Trophoblast cell (in vitro differentiated cells and primary cell): Measurements from ENCODE around the gene STAC3.

Experiments
- DNase-seq, 2 donors: peaks; one replicate each; pipeline ENCODE4 v3.0.0-alpha.2; 2016
- H2AFZ ChIP-seq: 2 replicates; pipeline ENCODE4 v1.6.1; 2013; ENCODE audit warnings: low read length, moderate library complexity, mild to moderate bottlenecking; ENCODE audit not compliant: insufficient read depth, poor library complexity
- H2AK5ac ChIP-seq: 2 replicates; pipeline ENCODE4 v1.6.1; 2013; ENCODE audit warnings: mild to moderate bottlenecking, low read length
- H2BK120ac ChIP-seq: 2 replicates; pipeline ENCODE4 v1.6.1; 2013; ENCODE audit warnings: low read length, mild to moderate bottlenecking, moderate library complexity; ENCODE audit not compliant: insufficient read depth, poor library complexity
- H2BK12ac ChIP-seq: 2 replicates; pipeline ENCODE4 v1.6.1; 2013; ENCODE audit warnings: mild to moderate bottlenecking, low read length, moderate library complexity
- H2BK5ac ChIP-seq: 2 replicates; pipeline ENCODE4 v1.6.1; 2013; ENCODE audit warnings: low read length, low read depth, moderate library complexity, mild to moderate bottlenecking; ENCODE audit not compliant: poor library complexity
- H3K14ac ChIP-seq: 2 replicates; pipeline ENCODE4 v1.6.1; 2013; ENCODE audit warnings: mild to moderate bottlenecking, low read length
- H3K18ac ChIP-seq: 2 replicates; pipeline ENCODE4 v1.6.1; 2013; ENCODE audit warnings: mild to moderate bottlenecking, low read length
- H3K23ac ChIP-seq: 2 replicates; pipeline ENCODE4 v1.6.1; 2013; ENCODE audit warnings: low read length
- H3K27ac ChIP-seq: 2 replicates; pipeline ENCODE4 v1.5.1; 2013; ENCODE audit warnings: low read depth, mild to moderate bottlenecking, inconsistent platforms, low read length, moderate library complexity
- H3K27me3 ChIP-seq: 2 replicates; pipeline ENCODE4 v1.6.1; 2013; ENCODE audit warnings: inconsistent platforms, mild to moderate bottlenecking, low read length, moderate library complexity; ENCODE audit not compliant: insufficient read depth
- H3K36me3 ChIP-seq, 2 experiments: 1 replicate in 1 of 2; 2 replicates in 1 of 2; pipeline ENCODE4 v1.6.1; 2013; ENCODE audit warnings: low read length in 2 of 2, mild to moderate bottlenecking in 2 of 2, moderate library complexity in 1 of 2; ENCODE audit not compliant: insufficient read depth in 2 of 2, control insufficient read depth in 1 of 2
- H3K4ac ChIP-seq: 2 replicates; pipeline ENCODE4 v1.6.1; 2013; ENCODE audit warnings: low read depth, mild to moderate bottlenecking, low read length, moderate library complexity
- H3K4me1 ChIP-seq, 2 experiments: 1 replicate in 1 of 2; 2 replicates in 1 of 2; pipeline ENCODE4 v1.6.1; 2013; ENCODE audit warnings: low read length in 2 of 2, mild to moderate bottlenecking in 2 of 2, moderate library complexity in 1 of 2; ENCODE audit not compliant: insufficient read depth in 2 of 2, control insufficient read depth in 1 of 2
- H3K4me2 ChIP-seq: 2 replicates; pipeline ENCODE4 v1.6.1; 2013; ENCODE audit warnings: inconsistent platforms, mild to moderate bottlenecking, low read length, moderate library complexity
- H3K4me3 ChIP-seq: 2 replicates; pipeline ENCODE4 v1.5.1; 2013; ENCODE audit warnings: mild to moderate bottlenecking, low read depth, low read length, inconsistent platforms
- H3K79me1 ChIP-seq: one replicate; pipeline ENCODE4 v1.6.1; 2013; ENCODE audit warnings: low read length
- H3K79me2 ChIP-seq: 2 replicates; pipeline ENCODE4 v1.6.1; 2013; ENCODE audit warnings: low read length, mild to moderate bottlenecking; ENCODE audit not compliant: control insufficient read depth, insufficient read depth, poor library complexity
- H3K9ac ChIP-seq: 2 replicates; pipeline ENCODE4 v1.6.1; 2013; ENCODE audit warnings: mild to moderate bottlenecking, low read length
- H3K9me3 ChIP-seq: 2 replicates; pipeline ENCODE4 v1.6.1; 2013; ENCODE audit warnings: low read depth, mild to moderate bottlenecking, control low read depth, inconsistent platforms, low read length; ENCODE audit not compliant: insufficient read depth
- H4K12ac ChIP-seq: 2 replicates; pipeline ENCODE4 v1.6.1; 2013; ENCODE audit warnings: low read depth, mild to moderate bottlenecking, low read length, moderate library complexity
- H4K8ac ChIP-seq: 2 replicates; pipeline ENCODE4 v1.6.1; 2013; ENCODE audit warnings: low read depth, mild to moderate bottlenecking, low read length, moderate library complexity
- H4K91ac ChIP-seq: one replicate; pipeline ENCODE4 v1.6.1; 2013; ENCODE audit warnings: low read depth, mild to moderate bottlenecking, low read length, moderate library complexity
- WGBS: extraction: QIAGEN DNeasy Blood & Tissue Kit; methylation state at CpG from one replicate; pipeline ENCODE4 v1.1.7; 2013; ENCODE audit warnings: missing lambda C conversion rate; ENCODE audit not compliant: insufficient read length, insufficient coverage; ENCODE audit errors: extremely low coverage; 5-methylcytosine and 5-hydroxymethylcytosine counted together

The STAC3 gene

GRCh38 chr12:57266681-57267080 lies 15.7 kb upstream of the STAC3 start:
- no peak overlapping the region for H2BK5ac ChIP-seq
- no peak overlapping the region for H2BK120ac ChIP-seq
- H3K23ac ChIP-seq = no peak overlapping the region
- H3K4me3 ChIP-seq = no peak overlapping the region
- H3K36me3 ChIP-seq = peaks cover 16 to 20% of the 10 kb centered on the region in 2 experiments
- H3K18ac ChIP-seq = no peak overlapping the region
- no peak overlapping the region for H3K14ac ChIP-seq
- H4K12ac ChIP-seq = no peak overlapping the region
- no peaks in the 10 kb centered on the region for H3K79me1 ChIP-seq
- H2AK5ac ChIP-seq = no peak overlapping the region
- DNase-seq = no peak
- no peak overlapping the region for H4K8ac ChIP-seq
- no peak overlapping the region for H3K4me2 ChIP-seq
- no peaks in the 10 kb centered on the region for H3K27me3 ChIP-seq
- H4K91ac ChIP-seq = no peak overlapping the region
- H3K27ac ChIP-seq = no peak overlapping the region
- no peaks in the 10 kb centered on the region for H3K9me3 ChIP-seq
- no peaks in the 10 kb centered on the region for H3K4me1 ChIP-seq
- no peak overlapping the region for H2AFZ ChIP-seq
- H3K9ac ChIP-seq = no peak overlapping the region
- H3K79me2 ChIP-seq = no peaks in the 10 kb centered on the region
- no peak overlapping the region for H3K4ac ChIP-seq
- no peak overlapping the region for H2BK12ac ChIP-seq

- Histone ChIP-seq H2BK5ac (no peak overlapping the region), H3K4me3 (no peak overlapping the region), H3K14ac (no peak overlapping the region), H3K27ac (no peak overlapping the region), H3K4me2 (no peak overlapping the region), H3K18ac (no peak overlapping the region), H3K23ac (no peak overlapping the region), H3K79me2 (no peaks in the 10 kb centered on the region), H3K4ac (no peak overlapping the region), H2AFZ (no peak overlapping the region), H3K9me3 (no peaks in the 10 kb centered on the region), H3K4me1 (no peaks in the 10 kb centered on the region), H4K8ac (no peak overlapping the region), H4K12ac (no peak overlapping the region), H3K27me3 (no peaks in the 10 kb centered on the region), H3K9ac (no peak overlapping the region), H2BK12ac (no peak overlapping the region), H2AK5ac (no peak overlapping the region), H2BK120ac (no peak overlapping the region), H3K79me1 (no peaks in the 10 kb centered on the region), H4K91ac (no peak overlapping the region), H3K36me3 (peaks cover 12 to 21% of the 10 kb centered on the region in 2 experiments)
- no CpG with 5 or more reads among the region's 2 CpGs for WGBS
- no peak for DNase-seq
Measured at GRCh38 chr12:57263096-57263495, 12.1 kb upstream of the STAC3 start.

- Histone ChIP-seq H3K27ac (no peak overlapping the region), H4K8ac (no peak overlapping the region), H3K18ac (no peak overlapping the region), H2BK5ac (no peak overlapping the region), H3K36me3 (peaks cover 14 to 23% of the 10 kb centered on the region in 2 experiments), H3K27me3 (no peaks in the 10 kb centered on the region), H3K79me1 (no peaks in the 10 kb centered on the region), H3K23ac (no peak overlapping the region), H3K4me3 (no peak overlapping the region), H2AFZ (no peak overlapping the region), H2AK5ac (no peak overlapping the region), H3K4me2 (no peak overlapping the region), H3K9ac (no peak overlapping the region), H3K9me3 (no peaks in the 10 kb centered on the region), H4K91ac (no peak overlapping the region), H3K79me2 (no peaks in the 10 kb centered on the region), H3K4me1 (no peaks in the 10 kb centered on the region), H3K14ac (no peak overlapping the region), H4K12ac (no peak overlapping the region), H2BK120ac (no peak overlapping the region), H2BK12ac (no peak overlapping the region), H3K4ac (no peak overlapping the region)
- no CpG with 5 or more reads among the region's 3 CpGs for WGBS
- DNase-seq = no peak
Measured at GRCh38 chr12:57262126-57262822, 11.3 kb upstream of the STAC3 start.

GRCh38 chr12:57261428-57261865 lies 10.5 kb upstream of the STAC3 start:
- no peak overlapping the region for H3K14ac ChIP-seq

More at GRCh38 chr12:57261428-57261865, 10.5 kb upstream of the STAC3 start:
- H2AFZ ChIP-seq = no peak overlapping the region
- H3K79me2 ChIP-seq = no peaks in the 10 kb centered on the region
- DNase-seq = no peak
- H3K27ac ChIP-seq = no peak overlapping the region
- no CpG with 5 or more reads among the region's 2 CpGs for WGBS
- H3K79me1 ChIP-seq = no peaks in the 10 kb centered on the region
- H3K4me2 ChIP-seq = no peak overlapping the region
- H3K9ac ChIP-seq = no peak overlapping the region
- H2AK5ac ChIP-seq = no peak overlapping the region
- H2BK12ac ChIP-seq = no peak overlapping the region
- no peaks in the 10 kb centered on the region for H3K9me3 ChIP-seq
- no peak overlapping the region for H3K4me3 ChIP-seq
- H3K18ac ChIP-seq = no peak overlapping the region
- H4K12ac ChIP-seq = no peak overlapping the region
- H4K91ac ChIP-seq = no peak overlapping the region
- H4K8ac ChIP-seq = no peak overlapping the region
- H3K36me3 ChIP-seq = peaks cover 11 to 20% of the 10 kb centered on the region in 2 experiments
- no peaks in the 10 kb centered on the region for H3K4me1 ChIP-seq
- H3K23ac ChIP-seq = no peak overlapping the region
- H2BK5ac ChIP-seq = no peak overlapping the region
- no peak overlapping the region for H2BK120ac ChIP-seq
- no peaks in the 10 kb centered on the region for H3K27me3 ChIP-seq
- H3K4ac ChIP-seq = no peak overlapping the region
